Fibroblast of mammary gland (primary cell): ENCODE measurements around the gene ADGRG7.

ENCODE experiments used
- DNase-seq: peaks from one replicate; pipeline ENCODE4 v3.0.0-alpha.2; 2010; ENCODE audit warnings: low read depth
- H3K4me3 ChIP-seq: 2 replicates; pipeline ENCODE4 v1.5.1; 2011; ENCODE audit warnings: low read depth, mild to moderate bottlenecking, low read length, moderate library complexity; ENCODE audit not compliant: control insufficient read depth
- TF ChIP-seq, protein P1 (sequence below): conservative IDR thresholded peaks from 2 replicates; pipeline ENCODE4 v1.5.1; 2011; ENCODE audit warnings: low read depth, low read length, inconsistent platforms; ENCODE audit not compliant: control insufficient read depth, insufficient read depth

Gene ADGRG7

DNA sequence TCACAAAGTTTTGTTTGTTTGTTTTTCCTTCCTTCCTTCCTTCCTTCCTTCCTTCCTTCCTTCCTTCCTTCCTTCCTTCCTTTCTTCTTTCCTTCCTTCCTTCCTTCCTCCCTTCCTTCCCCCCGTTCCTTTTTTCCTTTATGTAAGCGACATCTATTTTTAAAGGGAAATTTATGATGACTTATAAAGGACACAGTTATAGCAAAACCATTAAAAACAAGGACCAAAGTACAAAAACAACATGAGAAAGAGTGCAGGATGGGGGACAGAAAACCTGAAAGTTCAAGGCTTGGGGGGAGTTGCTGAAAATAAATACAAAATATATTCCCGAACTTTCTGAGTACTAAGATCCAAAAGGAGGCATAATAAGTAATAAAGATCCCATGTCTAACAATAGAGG lies 1.8 kb downstream of the ADGRG7 start:
- no peak for DNase-seq
- no peak overlapping the region for H3K4me3 ChIP-seq
- TF ChIP-seq, protein P1, sequence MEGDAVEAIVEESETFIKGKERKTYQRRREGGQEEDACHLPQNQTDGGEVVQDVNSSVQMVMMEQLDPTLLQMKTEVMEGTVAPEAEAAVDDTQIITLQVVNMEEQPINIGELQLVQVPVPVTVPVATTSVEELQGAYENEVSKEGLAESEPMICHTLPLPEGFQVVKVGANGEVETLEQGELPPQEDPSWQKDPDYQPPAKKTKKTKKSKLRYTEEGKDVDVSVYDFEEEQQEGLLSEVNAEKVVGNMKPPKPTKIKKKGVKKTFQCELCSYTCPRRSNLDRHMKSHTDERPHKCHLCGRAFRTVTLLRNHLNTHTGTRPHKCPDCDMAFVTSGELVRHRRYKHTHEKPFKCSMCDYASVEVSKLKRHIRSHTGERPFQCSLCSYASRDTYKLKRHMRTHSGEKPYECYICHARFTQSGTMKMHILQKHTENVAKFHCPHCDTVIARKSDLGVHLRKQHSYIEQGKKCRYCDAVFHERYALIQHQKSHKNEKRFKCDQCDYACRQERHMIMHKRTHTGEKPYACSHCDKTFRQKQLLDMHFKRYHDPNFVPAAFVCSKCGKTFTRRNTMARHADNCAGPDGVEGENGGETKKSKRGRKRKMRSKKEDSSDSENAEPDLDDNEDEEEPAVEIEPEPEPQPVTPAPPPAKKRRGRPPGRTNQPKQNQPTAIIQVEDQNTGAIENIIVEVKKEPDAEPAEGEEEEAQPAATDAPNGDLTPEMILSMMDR, result no peak

DNA sequence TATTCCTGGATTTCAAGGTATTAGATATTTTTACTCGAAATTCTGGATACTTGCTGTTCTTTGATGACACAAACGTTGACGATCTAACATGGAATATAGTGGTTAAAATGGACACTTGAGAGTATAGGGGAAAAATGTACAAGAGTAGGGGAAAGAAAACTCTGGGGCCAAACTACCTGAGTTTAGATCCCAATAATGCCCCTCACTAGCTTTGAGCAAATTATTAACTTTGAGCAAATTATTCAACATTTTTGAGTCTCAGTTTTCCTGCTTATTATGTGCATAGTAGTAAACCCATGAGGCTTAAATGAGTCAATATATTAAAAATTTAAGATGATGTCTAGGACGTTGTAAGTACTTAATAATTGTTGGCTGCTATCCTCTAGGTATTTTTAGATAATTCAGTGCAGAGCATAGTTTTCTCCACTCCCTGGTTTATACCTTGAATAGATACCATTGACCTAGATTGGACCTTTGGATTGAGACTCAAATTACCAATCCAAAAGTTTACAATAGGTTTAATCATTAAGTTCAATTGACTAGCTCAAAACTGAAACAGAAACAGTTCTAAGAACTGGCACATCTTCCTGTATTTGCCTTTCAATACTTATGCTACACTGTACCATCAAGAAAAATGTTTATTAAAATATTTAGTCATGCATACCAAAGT lies 4.5 kb downstream of the ADGRG7 start:
- no peak overlapping the region for H3K4me3 ChIP-seq
- no peak for DNase-seq
- TF ChIP-seq, protein P1, result no peak

DNA sequence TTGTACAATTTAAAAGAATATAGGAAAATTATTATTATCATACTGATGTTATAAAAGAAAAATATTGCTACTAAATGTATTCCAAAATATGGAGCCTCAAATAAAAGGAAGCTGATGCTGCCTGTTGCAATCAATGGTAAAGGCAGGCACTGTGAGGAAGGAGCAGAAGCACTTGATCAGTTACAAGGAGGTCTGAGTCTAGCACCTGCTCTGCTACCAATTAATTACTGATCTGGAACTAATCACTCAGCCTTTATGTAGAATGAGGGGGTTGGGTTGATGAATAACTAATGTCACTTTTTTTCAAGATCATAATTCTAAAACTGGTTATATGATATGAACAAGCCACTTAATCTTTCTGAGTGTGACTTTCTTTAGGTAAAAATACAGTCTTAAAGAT lies 5.5 kb downstream of the ADGRG7 start:
- no peak overlapping the region for H3K4me3 ChIP-seq
- DNase-seq, result no peak
- TF ChIP-seq, protein P1, result no peak

DNA sequence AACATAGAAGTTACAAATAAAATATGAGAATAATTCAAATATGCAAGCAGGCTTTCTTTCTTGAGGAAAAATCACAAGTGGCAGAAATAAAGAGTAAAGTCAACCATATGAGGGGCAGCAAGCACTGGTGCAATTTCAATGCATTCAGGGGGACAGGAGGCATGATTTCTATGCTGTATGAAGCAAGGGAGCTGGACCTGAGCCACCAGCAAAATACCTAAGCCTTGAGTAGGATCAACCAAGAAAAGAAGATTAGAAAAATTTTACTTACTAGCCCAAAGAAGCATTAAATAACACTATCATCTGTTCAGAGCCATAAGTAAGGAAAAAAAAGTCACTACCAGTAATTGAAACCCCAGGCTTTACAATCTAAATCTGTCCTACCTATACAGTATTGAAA lies 6.3 kb downstream of the ADGRG7 start:
- TF ChIP-seq, protein P1, result no peak
- peak; percentile 55 for DNase-seq
- no peak overlapping the region for H3K4me3 ChIP-seq

DNA sequence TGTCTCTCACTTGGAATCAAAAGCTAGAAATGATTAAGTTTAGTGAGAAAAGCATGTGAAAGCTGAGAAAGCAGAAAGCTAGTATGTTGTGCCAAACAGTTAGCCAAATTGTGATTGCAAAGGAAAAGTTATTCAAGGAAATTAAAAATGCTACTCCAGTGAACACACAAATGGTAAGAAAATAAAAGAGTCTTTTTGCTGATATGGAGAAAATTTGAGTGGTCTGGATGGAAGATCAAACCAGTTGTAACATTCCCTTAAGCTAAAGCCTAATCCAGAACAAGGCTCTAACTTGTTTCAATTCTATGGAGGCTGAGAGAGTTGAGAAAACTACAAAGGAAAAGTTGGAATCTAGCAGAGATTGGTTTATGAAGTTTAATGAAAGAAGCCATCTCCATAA lies 11.8 kb downstream of the ADGRG7 start:
- TF ChIP-seq, protein P1, result no peak
- no peak for DNase-seq
- H3K4me3 ChIP-seq, result no peak overlapping the region

DNA sequence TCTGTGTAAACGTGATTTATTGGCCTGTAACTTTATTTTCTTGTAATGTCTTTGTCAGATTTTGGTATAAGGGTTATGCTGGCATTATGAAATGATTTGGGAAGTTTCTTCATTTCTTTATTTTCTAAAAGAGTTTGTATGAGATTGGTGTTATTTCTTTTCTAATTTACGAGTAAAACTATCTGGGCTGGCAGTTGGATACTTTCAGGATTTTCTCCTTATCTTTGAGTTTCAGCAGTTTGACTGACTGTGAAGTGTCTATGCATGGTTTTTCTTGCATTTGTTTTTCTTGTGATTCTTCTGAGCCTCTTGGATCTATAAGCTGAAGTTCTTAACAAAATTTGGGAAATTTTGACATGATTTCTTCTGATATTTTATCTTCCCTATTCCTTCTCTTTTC lies 18.1 kb downstream of the ADGRG7 start:
- no peak overlapping the region for H3K4me3 ChIP-seq
- no peak for DNase-seq
- TF ChIP-seq, protein P1, result no peak

DNA sequence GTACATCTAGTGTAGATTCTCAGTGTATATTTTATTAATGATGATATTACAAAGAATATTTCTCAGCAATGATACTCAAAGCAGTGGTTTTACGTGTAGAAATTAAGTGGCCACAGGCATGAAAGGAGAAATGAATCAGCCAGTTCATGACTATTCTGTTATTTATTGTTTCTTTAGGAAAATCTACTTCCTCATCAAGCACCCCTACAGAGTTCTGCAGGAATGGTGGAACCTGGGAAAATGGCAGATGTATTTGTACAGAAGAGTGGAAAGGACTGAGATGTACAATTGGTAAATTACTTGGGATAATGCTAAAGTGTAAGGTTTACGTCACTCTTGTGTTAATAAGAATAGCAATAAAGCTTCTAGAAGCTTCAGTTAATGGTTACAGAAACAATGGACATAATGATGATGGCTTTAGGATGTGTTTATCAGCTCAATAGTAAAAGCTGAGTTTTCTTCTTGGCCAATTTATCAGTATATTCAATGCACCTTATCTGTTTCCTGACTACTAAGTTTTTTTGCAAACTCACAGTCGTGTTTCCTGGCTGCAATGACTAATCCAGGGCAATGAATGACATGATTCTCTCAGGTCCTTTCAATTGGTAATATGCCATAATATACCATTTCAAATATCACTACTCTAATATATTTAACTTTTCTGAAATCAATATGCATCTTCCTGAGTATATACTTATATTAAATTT lies 20.2 kb downstream of the ADGRG7 start:
- H3K4me3 ChIP-seq, result no peak overlapping the region
- no peak for DNase-seq
- TF ChIP-seq, protein P1, result no peak
